Fibroblast of peridontal ligament (primary cell): ENCODE data around the gene NDFIP2.
A peak's percentile ranks its signal among the peaks of the same experiment; 100 is the strongest.
"Not testable (repeated sequence)": the region's sequence is repeated elsewhere in the genome, so short reads cannot be mapped to it uniquely, and the experiment has no call there.

ENCODE experiments used
- DNase-seq: peaks from one replicate; pipeline ENCODE4 v3.0.0-alpha.2; 2010; ENCODE audit errors: extremely low read depth

The NDFIP2 gene

GRCh38 chr13:79593121-79593520, 112.2 kb downstream of the NDFIP2 start:
- no peak for DNase-seq

- DNase-seq: peak; percentile 9
These were observed 112.8 kb downstream of the NDFIP2 start for GRCh38 chr13:79593641-79594275.

- DNase-seq: not testable (repeated sequence)
These were observed 119.2 kb downstream of the NDFIP2 start for GRCh38 chr13:79600146-79600545.

GRCh38 chr13:79602936-79603335, 122.0 kb downstream of the NDFIP2 start:
- no peak for DNase-seq

- DNase-seq: peak; percentile 11
These were observed 123.8 kb downstream of the NDFIP2 start for GRCh38 chr13:79604752-79605151.
